HEK293 (cell line): ENCODE data around the gene HSPBAP1.

Source experiments
- CTCF ChIA-PET: fragments of 350-600 bp; formaldehyde crosslinking; extraction: SDS; loops from one replicate; lab custom pipeline; 2021; ENCODE audit warnings: antibody characterized with exemption; lab: Yijun Ruan, JAX
- POLR2A ChIA-PET: fragments of 300-600 bp; formaldehyde crosslinking; extraction: SDS; loops from one replicate; lab custom pipeline; 2020; ENCODE audit warnings: antibody characterized with exemption, inconsistent platforms; lab: Yijun Ruan, JAX
- H3K27ac ChIP-seq: fragments of 200-500 bp; sonication (Bioruptor generic); 2 replicates; pipeline ENCODE4 v1.5.1; 2014; ENCODE audit warnings: low read depth, low read length, control low read depth, inconsistent platforms; ENCODE audit errors: extremely low read depth
- H3K36me3 ChIP-seq, 2 experiments: fragments of 200-500 bp in 1 of 2; sonication (Bioruptor generic) in 1 of 2; 1 replicate in 1 of 2; 2 replicates in 1 of 2; pipeline ENCODE4 v1.5.1; 2014 to 2017; ENCODE audit warnings: inconsistent platforms in 2 of 2, low read length in 2 of 2; ENCODE audit not compliant: control insufficient read depth in 2 of 2, insufficient read depth in 1 of 2
- H3K4me1 ChIP-seq: fragments of 200-500 bp; sonication (Bioruptor generic); 2 replicates; pipeline ENCODE4 v1.5.1; 2014; ENCODE audit warnings: mild to moderate bottlenecking, low read length, inconsistent platforms; ENCODE audit not compliant: control insufficient read depth, insufficient read depth
- H3K4me3 ChIP-seq: 2 replicates; pipeline ENCODE4 v1.5.1; 2011; ENCODE audit warnings: low read depth, mild to moderate bottlenecking, control low read depth, low read length, moderate library complexity
- H3K9me3 ChIP-seq: fragments of 200-500 bp; sonication (Bioruptor generic); 2 replicates; pipeline ENCODE4 v1.5.1; 2014; ENCODE audit warnings: low read depth, low read length, inconsistent platforms; ENCODE audit not compliant: control insufficient read depth, insufficient read depth
- HOXD13 ChIP-seq: sonication (generic); formaldehyde crosslinking; IDR thresholded peaks from 2 replicates; pipeline ENCODE4 v1.8.0; 2022; ENCODE audit warnings: missing genetic modification reagents, borderline replicate concordance
- KLF16 ChIP-seq: fragments of 450-650 bp; formaldehyde crosslinking; IDR thresholded peaks from 2 replicates; pipeline ENCODE4 v1.5.1; 2017; ENCODE audit warnings: missing biosample characterization, missing genetic modification characterization
- OVOL3 ChIP-seq: fragments of 450-650 bp; formaldehyde crosslinking; IDR thresholded peaks from 2 replicates; pipeline ENCODE4 v1.5.1; 2016; ENCODE audit warnings: missing biosample characterization, missing genetic modification characterization
- PRDM10 ChIP-seq: fragments of 450-650 bp; formaldehyde crosslinking; IDR thresholded peaks from 2 replicates; pipeline ENCODE4 v1.5.1; 2016; ENCODE audit warnings: missing biosample characterization, missing genetic modification characterization
- SCRT2 ChIP-seq: fragments of 450-650 bp; formaldehyde crosslinking; IDR thresholded peaks from 2 replicates; pipeline ENCODE4 v1.5.1; 2016; ENCODE audit warnings: missing biosample characterization, missing genetic modification characterization
- ZNF140 ChIP-seq: fragments of 450-650 bp; formaldehyde crosslinking; IDR thresholded peaks from 2 replicates; pipeline ENCODE4 v1.5.1; 2016; ENCODE audit warnings: missing biosample characterization, missing genetic modification characterization
- ZNF274 ChIP-seq, 2 experiments: fragments of 200-500 bp in 1 of 2; fragments of 450-650 bp in 1 of 2; sonication (Bioruptor generic) in 1 of 2; formaldehyde crosslinking in 1 of 2; IDR thresholded peaks; 2 replicates each; pipeline versions ENCODE4 v1.5.1 to v1.6.1; 2014 to 2016; ENCODE audit warnings: borderline replicate concordance in 1 of 2, inconsistent platforms in 1 of 2, low read length in 1 of 2, missing biosample characterization in 1 of 2, missing genetic modification characterization in 1 of 2
- ZNF280D ChIP-seq: fragments of 450-650 bp; formaldehyde crosslinking; IDR thresholded peaks from 2 replicates; pipeline ENCODE4 v1.5.1; 2016; ENCODE audit warnings: missing biosample characterization, missing genetic modification characterization
- ZNF416 ChIP-seq: fragments of 450-650 bp; formaldehyde crosslinking; IDR thresholded peaks from 2 replicates; pipeline ENCODE4 v1.5.1; 2016; ENCODE audit warnings: missing biosample characterization, missing genetic modification characterization
- ZNF433 ChIP-seq: fragments of 450-650 bp; formaldehyde crosslinking; IDR thresholded peaks from 2 replicates; pipeline ENCODE4 v1.5.1; 2016; ENCODE audit warnings: missing biosample characterization, missing genetic modification characterization, low read depth
- ZNF449 ChIP-seq: fragments of 450-650 bp; formaldehyde crosslinking; IDR thresholded peaks from 2 replicates; pipeline ENCODE4 v1.5.1; 2017; ENCODE audit warnings: missing biosample characterization, mild to moderate bottlenecking, missing genetic modification characterization, moderate library complexity
- ZNF488 ChIP-seq: fragments of 450-650 bp; formaldehyde crosslinking; IDR thresholded peaks from 2 replicates; pipeline ENCODE4 v1.5.1; 2016; ENCODE audit warnings: missing biosample characterization, missing genetic modification characterization
- ZNF529 ChIP-seq: fragments of 450-650 bp; formaldehyde crosslinking; IDR thresholded peaks from 2 replicates; pipeline ENCODE4 v1.5.1; 2017; ENCODE audit warnings: missing genetic modification characterization, missing biosample characterization; ENCODE audit not compliant: insufficient replicate concordance
- ZNF561 ChIP-seq: fragments of 450-650 bp; IDR thresholded peaks from 2 replicates; pipeline ENCODE4 v1.5.1; 2018; ENCODE audit warnings: missing biosample characterization, missing genetic modification characterization, borderline replicate concordance
- TF ChIP-seq, protein P1 (sequence below): fragments of 450-650 bp; formaldehyde crosslinking; IDR thresholded peaks from 2 replicates; pipeline ENCODE4 v1.5.1; 2016; ENCODE audit warnings: missing biosample characterization, missing genetic modification characterization

Gene HSPBAP1

GRCh38 chr3:122705379-122705778 lies 88.3 kb downstream of the HSPBAP1 start:
- POLR2A ChIA-PET: no interaction called here
- CTCF ChIA-PET: interaction anchor here (2.2 kb wide), 1 partner anchor 10 kb away, joined by 4 read pairs; no protein-coding TSS in a partner anchor
- Histone ChIP-seq H3K9me3 (no peaks in the 10 kb centered on the region), H3K4me1 (no peaks in the 10 kb centered on the region), H3K4me3 (no peak overlapping the region), H3K27ac (no peak overlapping the region), H3K36me3 (no peaks in the 10 kb centered on the region)
- TF ChIP-seq ZNF449 (tag by site-specific recombination): no peak
- TF ChIP-seq ZNF561 (tag by site-specific recombination): no peak
- no peak for TF ChIP-seq ZNF433
- TF ChIP-seq HOXD13 (CRISPR knock-in tag): no peak
- TF ChIP-seq ZNF140 (tag by site-specific recombination): no peak
- TF ChIP-seq KLF16 (tag by site-specific recombination): no peak
- no peak for TF ChIP-seq ZNF280D (tag by site-specific recombination)
- TF ChIP-seq ZNF529 (tag by site-specific recombination): no peak
- no peak for TF ChIP-seq SCRT2 (tag by site-specific recombination)

DNA sequence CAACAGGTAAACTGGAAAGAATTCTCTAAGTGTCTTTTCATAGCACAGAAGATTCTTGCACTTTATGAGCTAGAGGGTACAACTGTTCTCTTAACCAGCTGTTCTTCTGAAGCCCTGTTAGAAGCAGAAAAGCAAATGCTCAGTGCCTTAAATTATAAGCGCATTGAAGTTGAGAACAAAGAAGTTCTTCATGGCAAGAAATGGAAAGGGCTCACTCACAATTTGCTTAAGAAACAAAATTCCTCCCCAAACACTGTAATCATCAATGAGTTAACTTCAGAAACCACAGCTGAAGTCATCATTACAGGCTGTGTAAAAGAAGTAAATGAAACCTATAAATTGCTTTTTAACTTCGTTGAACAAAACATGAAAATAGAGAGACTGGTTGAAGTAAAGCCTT lies 93.4 kb downstream of the HSPBAP1 start:
- Histone ChIP-seq H3K36me3 (no peaks in the 10 kb centered on the region), H3K4me3 (no peak overlapping the region), H3K27ac (no peak overlapping the region), H3K4me1 (no peaks in the 10 kb centered on the region), H3K9me3 (no peaks in the 10 kb centered on the region)
- CTCF ChIA-PET: no interaction called here
- POLR2A ChIA-PET: no interaction called here
- TF ChIP-seq ZNF274 (IDR thresholded peaks at IDR 0.05; ENCODE audit: low read length) (no peak), ZNF274 (tag by site-specific recombination; IDR thresholded peaks at IDR 0.05; ENCODE audit: borderline replicate concordance) (no peak), ZNF416 (tag by site-specific recombination) (no peak), ZNF433 (no peak), OVOL3 (no peak), PRDM10 (tag by site-specific recombination) (no peak), ZNF488 (no peak)
- TF ChIP-seq, protein P1, sequence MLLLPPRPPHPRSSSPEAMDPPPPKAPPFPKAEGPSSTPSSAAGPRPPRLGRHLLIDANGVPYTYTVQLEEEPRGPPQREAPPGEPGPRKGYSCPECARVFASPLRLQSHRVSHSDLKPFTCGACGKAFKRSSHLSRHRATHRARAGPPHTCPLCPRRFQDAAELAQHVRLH (tag by site-specific recombination): no peak
- TF ChIP-seq, all 188 proteins: peak for 0
